GM10248 (cell line): ENCODE data around the gene IPP.

ENCODE experiments used
- CTCF ChIA-PET: fragments of 300-600 bp; sonication (Branson Sonifier 250); formaldehyde crosslinking; extraction: SDS; loops from one replicate; lab custom pipeline; 2021; ENCODE audit warnings: antibody characterized with exemption; lab: Yijun Ruan, JAX
- POLR2A ChIA-PET: fragments of 350-650 bp; sonication (Branson Sonifier 250); formaldehyde crosslinking; extraction: SDS; loops from one replicate; lab custom pipeline; 2020; ENCODE audit warnings: antibody characterized with exemption; lab: Yijun Ruan, JAX
- DNase-seq: peaks from one replicate; pipeline ENCODE4 v3.0.0; 2012; ENCODE audit errors: extremely low spot score
- TF ChIP-seq, protein P1 (sequence below): IDR thresholded peaks from 2 replicates; pipeline ENCODE4 v1.5.1; 2012; ENCODE audit warnings: mild to moderate bottlenecking, low read depth; ENCODE audit errors: extremely low read depth, missing control alignments, control extremely low read depth

Gene IPP

DNA sequence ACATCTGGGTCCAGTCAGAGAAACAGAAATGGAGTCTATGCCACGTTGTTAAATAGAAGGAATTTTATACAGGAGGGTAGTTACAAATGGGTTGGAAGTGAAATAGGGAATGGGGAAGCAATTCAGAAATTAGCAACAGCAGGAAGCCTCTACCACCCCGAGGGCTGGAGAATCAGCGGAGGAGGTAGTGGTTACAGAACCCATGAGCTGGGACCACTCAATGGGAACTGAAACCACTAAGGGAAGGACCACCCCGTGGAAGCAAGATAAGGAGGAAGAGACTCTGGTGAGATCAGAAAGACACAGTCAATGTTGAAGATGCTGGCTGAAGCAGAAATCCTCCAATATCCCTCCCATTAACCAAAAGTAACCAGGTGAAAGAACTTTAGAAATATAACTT lies 37.5 kb upstream of the IPP start:
- no peak for DNase-seq
- CTCF ChIA-PET, result no interaction called here
- POLR2A ChIA-PET, result no interaction called here
- TF ChIP-seq, protein P1, sequence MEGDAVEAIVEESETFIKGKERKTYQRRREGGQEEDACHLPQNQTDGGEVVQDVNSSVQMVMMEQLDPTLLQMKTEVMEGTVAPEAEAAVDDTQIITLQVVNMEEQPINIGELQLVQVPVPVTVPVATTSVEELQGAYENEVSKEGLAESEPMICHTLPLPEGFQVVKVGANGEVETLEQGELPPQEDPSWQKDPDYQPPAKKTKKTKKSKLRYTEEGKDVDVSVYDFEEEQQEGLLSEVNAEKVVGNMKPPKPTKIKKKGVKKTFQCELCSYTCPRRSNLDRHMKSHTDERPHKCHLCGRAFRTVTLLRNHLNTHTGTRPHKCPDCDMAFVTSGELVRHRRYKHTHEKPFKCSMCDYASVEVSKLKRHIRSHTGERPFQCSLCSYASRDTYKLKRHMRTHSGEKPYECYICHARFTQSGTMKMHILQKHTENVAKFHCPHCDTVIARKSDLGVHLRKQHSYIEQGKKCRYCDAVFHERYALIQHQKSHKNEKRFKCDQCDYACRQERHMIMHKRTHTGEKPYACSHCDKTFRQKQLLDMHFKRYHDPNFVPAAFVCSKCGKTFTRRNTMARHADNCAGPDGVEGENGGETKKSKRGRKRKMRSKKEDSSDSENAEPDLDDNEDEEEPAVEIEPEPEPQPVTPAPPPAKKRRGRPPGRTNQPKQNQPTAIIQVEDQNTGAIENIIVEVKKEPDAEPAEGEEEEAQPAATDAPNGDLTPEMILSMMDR, result no peak

DNA sequence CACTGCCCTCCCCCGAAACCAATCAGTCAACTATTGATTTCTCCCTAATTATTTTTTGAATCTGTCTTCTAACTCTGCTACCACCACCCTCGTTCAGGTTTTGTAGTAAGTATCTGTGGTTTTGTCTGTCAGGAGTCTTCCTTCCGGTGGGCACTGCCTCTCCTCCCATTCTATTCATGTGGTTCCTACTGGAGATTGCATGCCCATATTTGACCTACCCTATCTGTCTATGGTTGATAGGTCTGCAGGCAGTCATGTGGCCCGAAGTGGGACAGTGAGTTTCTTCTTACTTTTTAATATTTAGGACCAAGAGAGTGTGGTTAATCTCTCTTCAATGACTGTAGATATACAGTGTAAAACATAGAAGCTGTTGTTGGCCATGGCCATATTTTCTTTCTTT lies 35.1 kb upstream of the IPP start:
- POLR2A ChIA-PET, result no interaction called here
- TF ChIP-seq, protein P1, result no peak
- CTCF ChIA-PET, result interaction anchor here (1.4 kb wide), 1 partner anchor 11 kb away, joined by 4 read pairs; no protein-coding TSS in a partner anchor
- DNase-seq, result no peak

DNA sequence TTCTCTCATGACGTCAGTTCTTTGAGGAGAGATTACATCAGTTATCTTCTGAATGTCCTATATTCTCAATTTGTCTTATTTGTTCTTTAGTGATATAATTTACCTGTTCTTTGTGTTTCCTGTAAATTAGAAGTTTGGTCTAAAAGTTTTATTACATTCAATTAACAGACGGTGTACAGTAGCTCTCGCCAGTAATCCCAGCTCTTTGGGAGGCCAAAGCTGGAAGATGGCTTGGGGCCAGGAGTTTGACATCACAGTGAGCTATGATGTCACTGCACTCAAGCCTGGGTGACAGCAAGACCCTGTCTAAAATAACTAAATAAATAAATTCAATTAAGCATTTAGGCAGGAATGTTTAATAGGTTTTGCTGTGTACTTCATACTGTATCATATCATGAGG lies 25.3 kb upstream of the IPP start:
- CTCF ChIA-PET, result interaction anchor here (1.3 kb wide), 1 partner anchor 9 kb away, joined by 4 read pairs; no protein-coding TSS in a partner anchor
- TF ChIP-seq, protein P1, result no peak
- POLR2A ChIA-PET, result no interaction called here
- DNase-seq, result no peak

DNA sequence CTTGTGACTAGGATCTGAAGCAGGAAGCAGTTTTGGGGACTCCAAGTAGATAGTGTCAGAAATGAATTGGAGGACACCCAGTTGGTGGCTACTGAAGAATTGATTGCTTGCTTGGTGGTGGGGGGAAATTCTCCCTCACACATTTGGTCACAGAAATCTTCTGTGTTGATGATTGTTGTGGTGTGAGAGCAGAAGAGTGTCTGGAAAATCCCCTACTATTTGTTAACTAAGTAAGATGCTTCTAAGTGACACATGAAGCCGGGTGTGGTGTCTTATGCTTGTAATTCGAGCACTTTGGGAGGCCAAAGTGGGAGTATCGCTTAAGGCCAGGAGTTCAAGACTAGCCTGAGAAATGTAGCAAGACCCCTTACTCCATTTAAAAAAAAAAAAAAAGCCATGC lies 22.5 kb upstream of the IPP start:
- DNase-seq, result no peak
- CTCF ChIA-PET, result interaction anchor here (0.8 kb wide), 1 partner anchor 14 kb away, joined by 3 read pairs; no protein-coding TSS in a partner anchor
- POLR2A ChIA-PET, result interaction anchor here (0.7 kb wide), 1 partner anchor 410 kb away, joined by 6 read pairs; no protein-coding TSS in a partner anchor
- TF ChIP-seq, protein P1, result no peak

DNA sequence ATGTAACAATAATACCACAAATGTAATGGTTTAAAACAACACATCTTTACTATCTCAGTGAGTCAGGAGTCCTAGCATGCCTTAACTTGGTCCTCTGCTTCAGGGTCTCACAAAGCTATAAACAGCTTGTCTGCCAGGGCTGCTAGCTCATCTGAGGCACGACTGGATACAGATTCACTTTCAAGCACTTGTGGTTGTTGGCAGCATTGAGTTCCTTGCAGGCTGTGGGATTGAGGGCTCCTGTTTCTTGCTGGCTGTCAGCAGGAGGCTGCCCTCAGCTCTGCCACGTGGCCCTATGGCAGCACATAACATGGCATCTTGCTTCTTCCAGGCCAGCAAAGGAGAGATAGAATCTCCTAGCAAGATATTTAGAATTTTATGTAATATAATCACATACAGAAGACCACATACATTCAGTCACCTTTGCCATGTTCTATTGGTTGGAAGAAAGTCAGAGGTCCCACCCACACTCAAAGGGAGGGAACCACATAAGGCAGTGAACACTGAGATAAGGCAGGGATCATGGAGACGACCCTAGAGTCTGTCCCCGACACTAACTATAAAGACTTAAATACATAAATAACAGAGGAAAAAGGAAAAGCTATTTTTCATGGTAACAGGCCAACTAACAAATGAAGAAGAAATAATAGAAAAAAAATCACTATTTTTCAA lies 18.9 kb upstream of the IPP start:
- POLR2A ChIA-PET, result interaction anchor here (0.6 kb wide), 1 partner anchor 109 kb away, joined by 3 read pairs; no protein-coding TSS in a partner anchor
- TF ChIP-seq, protein P1, result no peak
- CTCF ChIA-PET, result interaction anchor here (1.7 kb wide), 1 partner anchor 10 kb away, joined by 3 read pairs; no protein-coding TSS in a partner anchor
- no peak for DNase-seq

DNA sequence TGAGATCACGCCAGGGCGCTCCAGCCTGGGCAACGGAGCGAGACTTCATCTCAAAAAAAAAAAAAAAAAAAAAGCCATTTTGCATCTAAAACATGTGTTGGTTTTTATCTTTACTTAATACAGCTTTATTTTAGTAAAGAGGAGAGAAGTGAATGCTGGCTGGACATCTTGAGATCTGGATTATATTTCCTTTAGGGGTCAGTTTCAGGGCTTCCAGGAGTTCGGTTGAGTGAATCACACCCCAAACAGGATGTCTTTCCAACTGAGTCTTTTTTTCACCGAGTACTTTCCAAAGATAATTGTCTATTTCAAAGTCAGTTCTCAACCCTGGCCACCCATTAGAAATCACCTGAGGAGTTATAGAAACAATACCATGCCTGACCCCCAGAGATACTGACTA lies 16.6 kb upstream of the IPP start:
- DNase-seq, result no peak
- TF ChIP-seq, protein P1, result no peak
- ChIA-PET POLR2A (no interaction called here), CTCF (no interaction called here)
